ENCODE measurements around the gene ATL3.
"Not testable (repeated sequence)": the region's sequence is repeated elsewhere in the genome, so short reads cannot be mapped to it uniquely, and the experiment has no call there.

The ATL3 gene

GRCh38 chr11:63581224-63581623, 90.0 kb downstream of the ATL3 start:
- DNase-seq: not testable (repeated sequence)

- not testable (repeated sequence) for DNase-seq
These were observed 92.3 kb downstream of the ATL3 start for GRCh38 chr11:63578882-63579281.

DNA sequence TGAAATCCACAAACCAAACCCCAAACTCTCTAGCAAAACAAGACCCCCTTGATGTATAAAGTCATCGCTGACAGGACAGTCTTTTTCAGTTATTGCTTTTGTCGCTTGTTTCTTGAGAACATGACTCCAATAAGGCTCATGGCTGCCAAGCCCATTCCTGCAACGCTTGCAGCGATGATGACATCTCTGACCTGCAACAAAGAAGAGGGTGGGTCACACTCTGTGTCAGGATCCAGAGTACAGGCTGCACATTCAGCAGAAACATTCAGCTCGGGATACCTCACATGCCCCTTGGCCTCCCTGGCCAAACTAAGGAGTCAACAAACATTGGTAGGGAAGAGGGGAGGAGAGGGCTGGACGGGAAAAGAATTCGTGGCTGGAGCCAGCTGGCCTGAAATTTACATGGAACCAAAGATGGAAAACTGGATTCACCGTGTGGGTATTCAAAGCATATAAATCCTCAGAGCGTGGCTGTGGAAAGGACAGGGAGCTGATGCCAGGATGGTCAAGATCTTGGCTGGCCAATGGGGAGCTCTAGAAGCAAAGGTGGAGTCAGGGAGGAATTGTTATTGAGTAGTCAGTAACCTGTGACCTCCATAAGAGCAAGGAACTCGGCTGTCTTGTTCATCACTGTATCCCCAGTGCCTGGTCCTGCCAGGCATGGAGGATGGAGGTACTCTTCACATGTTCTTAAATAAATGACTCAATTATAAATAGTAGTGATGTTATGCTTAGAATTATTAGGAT, 96.1 kb downstream of the ATL3 start:
- DNase-seq: no peak

Measured in NCI-H1048 (cell line).